Ishikawa (cell line): Measurements from ENCODE around the gene ZNF84.

ENCODE experiments used
- CEBPB ChIP-seq: IDR thresholded peaks from 2 replicates; pipeline ENCODE4 v1.6.1; 2012
- CREB1 ChIP-seq: IDR thresholded peaks from 2 replicates; pipeline ENCODE4 v1.6.1; 2012; ENCODE audit warnings: low read depth
- EGR1 ChIP-seq: IDR thresholded peaks from 2 replicates; pipeline ENCODE4 v1.6.1; 2012
- EP300 ChIP-seq: IDR thresholded peaks from 2 replicates; pipeline ENCODE4 v1.6.1; 2012; ENCODE audit warnings: borderline replicate concordance
- FOXM1 ChIP-seq: IDR thresholded peaks from 2 replicates; pipeline ENCODE4 v1.6.1; 2012; ENCODE audit warnings: low read depth, borderline replicate concordance
- MAX ChIP-seq: IDR thresholded peaks from 2 replicates; pipeline ENCODE4 v1.6.1; 2012
- NFIC ChIP-seq: IDR thresholded peaks from 2 replicates; pipeline ENCODE4 v1.6.1; 2012
- RAD21 ChIP-seq: IDR thresholded peaks from 2 replicates; pipeline ENCODE4 v1.6.1; 2012; ENCODE audit warnings: low read depth
- REST ChIP-seq: IDR thresholded peaks from 2 replicates; pipeline ENCODE4 v1.6.1; 2012; ENCODE audit warnings: low read depth, mild to moderate bottlenecking
- TAF1 ChIP-seq: IDR thresholded peaks from 2 replicates; pipeline ENCODE4 v1.6.1; 2012; ENCODE audit warnings: low read depth, mild to moderate bottlenecking
- TCF12 ChIP-seq: IDR thresholded peaks from 2 replicates; pipeline ENCODE4 v1.6.1; 2012; ENCODE audit warnings: low read depth
- USF1 ChIP-seq: IDR thresholded peaks from 2 replicates; pipeline ENCODE4 v1.6.1; 2012
- YY1 ChIP-seq: IDR thresholded peaks from 2 replicates; pipeline ENCODE4 v1.6.1; 2012; ENCODE audit warnings: low read depth
- ZBTB7A ChIP-seq: IDR thresholded peaks from 2 replicates; pipeline ENCODE4 v1.6.1; 2012; ENCODE audit warnings: low read depth

GRCh38 chr12:133080368-133081158, 43.3 kb downstream of the ZNF84 start, which contains the start of gene ZNF140:
- no peak for TF ChIP-seq RAD21
- TF ChIP-seq CREB1, result peak; percentile 96
- TF ChIP-seq TAF1, result 0 out of 2 replicates have a peak, but pooled peaks have one; percentile 34
- no peak; the same call in 1 of the 2 replicates for TF ChIP-seq EP300
- TF ChIP-seq REST, result no peak
- no peak for TF ChIP-seq CEBPB
- TF ChIP-seq TCF12, result peak; percentile 47; the same call in 1 of the 2 replicates
- TF ChIP-seq NFIC, result no peak
- TF ChIP-seq USF1, result no peak; the same call in 1 of the 2 replicates
- peak; percentile 65 for TF ChIP-seq MAX
- TF ChIP-seq YY1, result no peak
- TF ChIP-seq ZBTB7A, result no peak
- peak; percentile 80 for TF ChIP-seq EGR1
- TF ChIP-seq FOXM1, result no peak; the same call in 1 of the 2 replicates
